Brain microvascular endothelial cell (primary cell): ENCODE data around the gene LMX1A.
A peak's percentile ranks its signal among the peaks of the same experiment; 100 is the strongest.

Experiments used
- DNase-seq: peaks from one replicate; pipeline ENCODE4 v3.0.0-alpha.2; 2020
- H3K27ac ChIP-seq: fragments of 250-450 bp; sonication (Bioruptor Pico); 2 replicates; pipeline ENCODE4 v1.5.1; 2020; ENCODE audit warnings: mild to moderate bottlenecking, moderate library complexity
- H3K27me3 ChIP-seq: fragments of 250-450 bp; sonication (Bioruptor Pico); replicated peaks from 2 replicates; pipeline ENCODE4 v1.5.1; 2020; ENCODE audit warnings: mild to moderate bottlenecking
- H3K36me3 ChIP-seq: fragments of 250-450 bp; sonication (Bioruptor Pico); replicated peaks from 2 replicates; pipeline ENCODE4 v1.5.1; 2020; ENCODE audit warnings: mild to moderate bottlenecking
- H3K4me3 ChIP-seq: 2 replicates; pipeline ENCODE4 v1.5.1; 2011; ENCODE audit warnings: low read depth, mild to moderate bottlenecking, control low read depth, low read length, moderate library complexity
- in situ Hi-C: cut with HindIII; loops from 2 replicates; pipeline ENCODE4 v1.10.0; 2017; ENCODE audit warnings: low sequenced_read_pairs, low pct_ligation_motif_present
- TF ChIP-seq, protein P1 (sequence below): IDR thresholded peaks from 2 replicates; pipeline ENCODE4 v1.5.1; 2011; ENCODE audit warnings: low read depth, mild to moderate bottlenecking, moderate library complexity, low read length, control low read depth, inconsistent platforms; ENCODE audit errors: missing control alignments

The LMX1A gene

DNA sequence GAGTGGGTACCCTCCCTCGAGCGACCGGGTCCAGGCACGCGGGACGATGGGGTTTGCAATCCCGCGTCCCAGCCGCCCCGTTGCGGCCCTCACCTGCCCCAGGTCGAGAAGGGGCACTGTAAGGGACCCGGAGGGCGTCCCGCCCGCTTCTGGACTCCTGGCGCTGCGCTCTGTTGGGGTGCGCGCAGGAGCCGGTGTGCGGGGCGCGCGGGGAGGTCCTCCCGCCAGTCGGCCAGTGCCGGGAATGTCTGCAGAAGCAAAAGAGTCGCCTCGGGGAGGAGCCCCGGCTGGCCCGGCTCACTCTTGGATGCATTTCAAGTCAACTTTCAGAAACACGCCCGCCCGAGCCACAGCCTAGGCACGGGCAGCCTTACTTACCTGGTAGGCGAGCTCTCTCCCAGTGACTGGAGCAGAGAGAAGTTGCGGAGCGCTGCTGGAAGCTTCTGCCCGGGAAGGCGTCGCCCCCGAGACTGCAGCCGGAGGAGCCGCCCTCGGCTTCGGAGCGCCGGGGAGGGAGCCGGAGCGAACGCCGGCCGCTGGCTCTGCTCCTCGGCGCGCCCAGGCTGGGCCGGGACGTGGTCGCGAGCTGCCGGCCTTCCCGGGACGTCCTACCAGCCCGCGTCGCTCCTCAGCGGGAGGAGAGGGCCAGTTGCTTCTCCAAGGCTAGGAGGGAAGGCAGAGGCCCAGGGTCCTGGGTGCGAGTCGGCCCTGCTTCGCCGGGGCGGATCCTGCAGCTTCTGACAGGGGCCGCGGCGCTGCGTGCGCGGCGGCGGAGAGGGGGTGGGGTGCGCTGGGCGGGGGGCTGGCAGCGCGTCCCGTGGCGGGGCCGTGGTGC, at the start of gene LMX1A:
LMX1A (minus strand) TSS at position 739 of the 835 bp plus-strand sequence. CDS start 1,156 bp downstream, outside the sequence.
- no peak within 1 kb of the TSS for H3K4me3 ChIP-seq
- no peaks in the 10 kb centered on the region for H3K36me3 ChIP-seq

GRCh38 chr1:165403835-165404482, 47.4 kb upstream of the LMX1A start:
- Histone ChIP-seq H3K27ac (no peak overlapping the region), H3K27me3 (peaks cover 4% of the 10 kb centered on the region), H3K4me3 (no peak overlapping the region), H3K36me3 (no peaks in the 10 kb centered on the region)
- in situ Hi-C loops = no loop called here
- TF ChIP-seq, protein P1, sequence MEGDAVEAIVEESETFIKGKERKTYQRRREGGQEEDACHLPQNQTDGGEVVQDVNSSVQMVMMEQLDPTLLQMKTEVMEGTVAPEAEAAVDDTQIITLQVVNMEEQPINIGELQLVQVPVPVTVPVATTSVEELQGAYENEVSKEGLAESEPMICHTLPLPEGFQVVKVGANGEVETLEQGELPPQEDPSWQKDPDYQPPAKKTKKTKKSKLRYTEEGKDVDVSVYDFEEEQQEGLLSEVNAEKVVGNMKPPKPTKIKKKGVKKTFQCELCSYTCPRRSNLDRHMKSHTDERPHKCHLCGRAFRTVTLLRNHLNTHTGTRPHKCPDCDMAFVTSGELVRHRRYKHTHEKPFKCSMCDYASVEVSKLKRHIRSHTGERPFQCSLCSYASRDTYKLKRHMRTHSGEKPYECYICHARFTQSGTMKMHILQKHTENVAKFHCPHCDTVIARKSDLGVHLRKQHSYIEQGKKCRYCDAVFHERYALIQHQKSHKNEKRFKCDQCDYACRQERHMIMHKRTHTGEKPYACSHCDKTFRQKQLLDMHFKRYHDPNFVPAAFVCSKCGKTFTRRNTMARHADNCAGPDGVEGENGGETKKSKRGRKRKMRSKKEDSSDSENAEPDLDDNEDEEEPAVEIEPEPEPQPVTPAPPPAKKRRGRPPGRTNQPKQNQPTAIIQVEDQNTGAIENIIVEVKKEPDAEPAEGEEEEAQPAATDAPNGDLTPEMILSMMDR = peak; percentile 67
- peak; percentile 12 for DNase-seq

More for the DNA sequence above, at the start of gene LMX1A:
- in situ Hi-C loops = no loop called here
- no peak for DNase-seq
- TF ChIP-seq, protein P1 = no peak
- Histone ChIP-seq H3K27me3 (peaks cover 70% of the 10 kb centered on the region), H3K27ac (no peak within 1 kb of the TSS)

DNA sequence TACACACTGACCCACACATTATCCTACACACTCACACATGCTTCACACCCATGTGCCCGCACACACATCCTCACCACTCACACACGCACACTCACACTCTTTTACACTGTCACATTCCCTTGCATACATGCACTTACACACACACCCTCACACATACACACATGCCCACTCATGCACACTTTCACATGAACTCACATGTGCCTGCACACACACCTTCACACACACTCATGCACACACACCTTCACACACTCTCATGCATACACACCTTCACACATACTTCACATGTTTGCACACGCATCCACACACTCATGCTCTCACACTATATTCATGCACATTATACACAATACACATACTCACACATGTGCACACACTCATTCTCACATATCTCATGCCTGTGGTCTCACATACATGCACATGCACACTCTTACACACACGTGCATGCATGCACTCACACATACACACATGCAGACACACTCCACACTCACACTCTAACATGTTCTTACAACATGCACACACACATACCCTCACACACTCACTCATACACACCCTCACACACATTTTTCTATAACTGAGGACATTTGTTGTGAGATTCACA, 46.1 kb upstream of the LMX1A start:
- H3K36me3 ChIP-seq = no peaks in the 10 kb centered on the region
- DNase-seq = no peak
- TF ChIP-seq, protein P1 = no peak
- H3K4me3 ChIP-seq = no peak overlapping the region
- in situ Hi-C loops = no loop called here
- H3K27ac ChIP-seq = no peak overlapping the region
- H3K27me3 ChIP-seq = peaks cover 4% of the 10 kb centered on the region

- TF ChIP-seq, protein P1 = no peak
- in situ Hi-C loops = loop anchor here (25.0 kb wide), 1 partner anchor 189 kb away; no protein-coding TSS in a partner anchor
- peak; percentile 63 for DNase-seq
- Histone ChIP-seq H3K36me3 (no peaks in the 10 kb centered on the region), H3K4me3 (no peak overlapping the region), H3K27ac (no peak overlapping the region), H3K27me3 (peaks cover 13% of the 10 kb centered on the region)
These were observed 41.4 kb upstream of the LMX1A start for GRCh38 chr1:165397944-165398343.

GRCh38 chr1:165395901-165396300, 39.4 kb upstream of the LMX1A start:
- no peak overlapping the region for H3K4me3 ChIP-seq
- no peak overlapping the region for H3K27ac ChIP-seq
- DNase-seq = no peak
- in situ Hi-C loops = loop anchor here (25.0 kb wide), 1 partner anchor 191 kb away; no protein-coding TSS in a partner anchor
- TF ChIP-seq, protein P1 = no peak
- H3K36me3 ChIP-seq = no peaks in the 10 kb centered on the region
- peaks cover 30% of the 10 kb centered on the region for H3K27me3 ChIP-seq
